OCI-LY1 (cell line): ENCODE measurements around the gene GUCA1A.

ENCODE experiments used
- H2AFZ ChIP-seq: fragments of 200-600 bp; sonication (generic), shearing (Covaris generic); 2 replicates; pipeline ENCODE4 v1.6.0; 2014; ENCODE audit warnings: antibody characterized with exemption, mild to moderate bottlenecking, low read length
- H3F3A ChIP-seq: fragments of 200-600 bp; sonication (generic), shearing (Covaris generic); 2 replicates; pipeline ENCODE4 v1.6.0; 2014; ENCODE audit warnings: mild to moderate bottlenecking, antibody characterized with exemption, low read length, moderate library complexity; ENCODE audit not compliant: insufficient read depth
- H3K27ac ChIP-seq: fragments of 200-600 bp; sonication (generic); 2 replicates; pipeline ENCODE4 v1.5.1; 2014; ENCODE audit warnings: low read length, mixed run types, mild to moderate bottlenecking, low read depth; ENCODE audit not compliant: poor library complexity, severe bottlenecking
- H3K27me3 ChIP-seq: fragments of 200-600 bp; sonication (generic); 2 replicates; pipeline ENCODE4 v1.6.0; 2014; ENCODE audit warnings: antibody characterized with exemption, mild to moderate bottlenecking, low read length, moderate library complexity; ENCODE audit not compliant: insufficient read depth
- H3K36me3 ChIP-seq: fragments of 200-600 bp; sonication (generic); 2 replicates; pipeline ENCODE4 v1.6.1; 2014; ENCODE audit warnings: mild to moderate bottlenecking, antibody characterized with exemption, low read length, moderate library complexity, mixed read lengths; ENCODE audit not compliant: insufficient read depth
- H3K4me1 ChIP-seq: fragments of 200-600 bp; sonication (generic); 2 replicates; pipeline ENCODE4 v1.5.1; 2014; ENCODE audit warnings: mild to moderate bottlenecking, low read length, moderate library complexity; ENCODE audit not compliant: insufficient read depth, severe bottlenecking
- H3K4me2 ChIP-seq: fragments of 200-600 bp; sonication (generic), shearing (Covaris generic); 2 replicates; pipeline ENCODE4 v1.6.1; 2014; ENCODE audit warnings: low read length
- H3K4me3 ChIP-seq: fragments of 200-600 bp; sonication (generic); 2 replicates; pipeline ENCODE4 v1.5.1; 2014; ENCODE audit warnings: low read length, low read depth, mild to moderate bottlenecking, mixed read lengths; ENCODE audit not compliant: poor library complexity, severe bottlenecking
- H3K79me2 ChIP-seq: fragments of 200-600 bp; shearing (Covaris generic); 2 replicates; pipeline ENCODE4 v1.6.1; 2016; ENCODE audit warnings: mixed run types, low read length, mixed read lengths; ENCODE audit not compliant: insufficient read depth
- H3K9ac ChIP-seq: fragments of 200-600 bp; sonication (generic), shearing (Covaris generic); 2 replicates; pipeline ENCODE4 v1.6.1; 2014; ENCODE audit warnings: mild to moderate bottlenecking, low read length, mixed read lengths
- H3K9me2 ChIP-seq: fragments of 200-600 bp; sonication (generic), shearing (Covaris generic); 2 replicates; pipeline ENCODE4 v1.6.1; 2014; ENCODE audit warnings: low read depth, mild to moderate bottlenecking, low read length, mixed read lengths
- H3K9me3 ChIP-seq: fragments of 200-600 bp; shearing (Covaris generic); 2 replicates; pipeline ENCODE4 v1.6.1; 2014; ENCODE audit warnings: low read length, mixed read lengths
- H4K20me1 ChIP-seq: fragments of 200-600 bp; sonication (generic), shearing (Covaris generic); 2 replicates; pipeline ENCODE4 v1.6.0; 2016; ENCODE audit warnings: mild to moderate bottlenecking, low read length; ENCODE audit not compliant: insufficient read depth
- CTCF ChIP-seq: fragments of 200-600 bp; sonication (generic), shearing (Covaris generic); IDR thresholded peaks from 2 replicates; pipeline ENCODE4 v1.5.1; 2017; ENCODE audit warnings: mild to moderate bottlenecking, antibody characterized with exemption, low read length, moderate library complexity, mixed read lengths
- EZH2 ChIP-seq: fragments of 200-600 bp; sonication (generic), shearing (Covaris generic); IDR thresholded peaks from 2 replicates; pipeline ENCODE4 v1.8.0; 2017; ENCODE audit warnings: borderline replicate concordance, mixed run types, mild to moderate bottlenecking, antibody characterized with exemption, low read length, moderate library complexity, mixed read lengths

Gene GUCA1A

DNA sequence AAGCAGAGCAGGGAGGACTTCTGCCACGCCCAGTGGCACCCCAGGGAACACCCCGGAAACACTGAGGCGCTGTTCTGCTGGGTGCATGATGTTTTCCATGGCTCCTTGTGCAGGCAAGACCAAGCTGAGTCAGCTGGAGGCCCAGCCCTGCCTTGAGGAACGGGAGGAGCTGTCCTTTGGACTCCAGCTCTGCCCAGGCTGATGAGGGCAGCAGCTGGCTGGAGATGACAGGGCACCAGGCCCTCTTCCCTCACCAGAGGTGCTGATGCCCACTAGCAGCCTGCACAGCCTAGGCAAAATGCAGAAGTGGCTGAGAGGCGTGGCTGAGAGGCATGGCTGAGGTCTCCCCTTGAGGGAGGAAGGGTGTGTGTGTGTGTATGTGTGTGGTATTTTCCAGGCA, 33.1 kb upstream of the GUCA1A start:
- Histone ChIP-seq H3K9me3 (no peaks in the 10 kb centered on the region), H3F3A (no peaks in the 10 kb centered on the region), H3K36me3 (no peaks in the 10 kb centered on the region), H3K79me2 (no peaks in the 10 kb centered on the region), H3K27me3 (peaks cover 6% of the 10 kb centered on the region; the same call in 1 of the 2 replicates), H3K4me2 (no peak overlapping the region), H3K4me1 (peaks cover 16% of the 10 kb centered on the region), H3K9ac (no peak overlapping the region), H3K4me3 (no peak overlapping the region), H3K9me2 (no peaks in the 10 kb centered on the region), H3K27ac (no peak overlapping the region), H4K20me1 (no peaks in the 10 kb centered on the region), H2AFZ (no peak overlapping the region)
- TF ChIP-seq EZH2 (no peak), CTCF (no peak)

GRCh38 chr6:42140756-42141602, 32.2 kb upstream of the GUCA1A start:
- Histone ChIP-seq H4K20me1 (no peaks in the 10 kb centered on the region), H3K4me3 (no peak overlapping the region), H3K4me2 (no peak overlapping the region), H3K79me2 (no peaks in the 10 kb centered on the region), H2AFZ (no peak overlapping the region), H3K9ac (no peak overlapping the region), H3K4me1 (peaks cover 16% of the 10 kb centered on the region), H3F3A (no peaks in the 10 kb centered on the region), H3K9me2 (no peaks in the 10 kb centered on the region), H3K36me3 (no peaks in the 10 kb centered on the region), H3K27ac (no peak overlapping the region), H3K9me3 (no peaks in the 10 kb centered on the region), H3K27me3 (peaks cover 6% of the 10 kb centered on the region; the same call in 1 of the 2 replicates)
- TF ChIP-seq EZH2 (no peak), CTCF (no peak)

GRCh38 chr6:42141603-42142117, 31.5 kb upstream of the GUCA1A start:
- no peak overlapping the region for H3K27ac ChIP-seq
- no peak overlapping the region for H3K9ac ChIP-seq
- no peaks in the 10 kb centered on the region for H3K9me2 ChIP-seq

More at GRCh38 chr6:42141603-42142117, 31.5 kb upstream of the GUCA1A start:
- Histone ChIP-seq H2AFZ (no peak overlapping the region), H3K27me3 (peaks cover 6% of the 10 kb centered on the region; the same call in 1 of the 2 replicates), H3K4me1 (peaks cover 10% of the 10 kb centered on the region), H4K20me1 (no peaks in the 10 kb centered on the region), H3K36me3 (no peaks in the 10 kb centered on the region), H3F3A (no peaks in the 10 kb centered on the region), H3K79me2 (no peaks in the 10 kb centered on the region), H3K9me3 (no peaks in the 10 kb centered on the region), H3K4me2 (no peak overlapping the region), H3K4me3 (no peak overlapping the region)
- no peak for TF ChIP-seq CTCF
- no peak for TF ChIP-seq EZH2
